Thoracic aorta (tissue), 2 donors: ENCODE data around the gene OMP. TPM values are rescaled to one million over a fixed set of nuclear protein-coding genes. Genes with fewer than 3 reads are reported as not detected.

ENCODE experiments used
- ATAC-seq: fragments of 150-250 bp; one replicate; pipeline ENCODE4 v1.8.0; 2017; ENCODE audit warnings: low read depth; ENCODE audit not compliant: insufficient number of reproducible peaks, low FRiP score
- DNase-seq: peaks from one replicate; pipeline ENCODE4 v3.0.0-alpha.2; 2020; ENCODE audit warnings: low spot score
- H3K27ac ChIP-seq, 2 donors: fragments of 200-600 bp; sonication (generic); 1 replicate in 1 of 2; 2 replicates in 1 of 2; pipeline ENCODE4 v1.5.1; 2016; ENCODE audit warnings: mild to moderate bottlenecking in 2 of 2, moderate library complexity in 2 of 2
- H3K27me3 ChIP-seq: fragments of 200-600 bp; sonication (generic); replicated peaks from 2 replicates; pipeline ENCODE4 v1.6.0; 2016; ENCODE audit warnings: mild to moderate bottlenecking; ENCODE audit not compliant: insufficient read depth
- H3K36me3 ChIP-seq: fragments of 200-600 bp; sonication (generic); one replicate; pipeline ENCODE4 v1.5.1; 2016
- H3K4me1 ChIP-seq, 2 donors: fragments of 200-600 bp; sonication (generic); 1 replicate in 1 of 2; 2 replicates in 1 of 2; pipeline versions ENCODE4 v1.5.1 to v1.6.0; 2016; ENCODE audit warnings: low read depth in 2 of 2, mild to moderate bottlenecking in 1 of 2; ENCODE audit not compliant: control insufficient read depth in 1 of 2
- H3K4me3 ChIP-seq: fragments of 200-600 bp; sonication (generic); 2 replicates; pipeline ENCODE4 v1.5.1; 2016; ENCODE audit warnings: mild to moderate bottlenecking
- H3K9me3 ChIP-seq: fragments of 200-600 bp; sonication (generic); 2 replicates; pipeline ENCODE4 v1.5.1; 2016
- CTCF ChIP-seq: fragments of 200-600 bp; sonication (generic); IDR thresholded peaks from one replicate; pipeline ENCODE4 v1.5.1; 2019; ENCODE audit warnings: antibody characterized with exemption
- total RNA-seq, 2 donors: library from RNA; depleted of rRNA; stranded (reverse); fragments of >200 nt; gene quantifications; one replicate each; pipeline versions ENCODE4 v1.1.0 to v1.2.3, GENCODE V29; 2016

The OMP gene
- total RNA-seq, 2 donors from 2014 or later: not detected

- Histone ChIP-seq H3K27ac (no peak overlapping the region), H3K4me1 (no peaks in the 10 kb centered on the region), H3K27me3 (no peaks in the 10 kb centered on the region), H3K4me3 (no peak overlapping the region), H3K9me3 (no peaks in the 10 kb centered on the region), H3K36me3 (no peaks in the 10 kb centered on the region)
- DNase-seq: no peak
- TF ChIP-seq CTCF: no peak
- ATAC-seq: no peak
Measured at GRCh38 chr11:77137421-77137820, 34.8 kb downstream of the OMP start.

DNA sequence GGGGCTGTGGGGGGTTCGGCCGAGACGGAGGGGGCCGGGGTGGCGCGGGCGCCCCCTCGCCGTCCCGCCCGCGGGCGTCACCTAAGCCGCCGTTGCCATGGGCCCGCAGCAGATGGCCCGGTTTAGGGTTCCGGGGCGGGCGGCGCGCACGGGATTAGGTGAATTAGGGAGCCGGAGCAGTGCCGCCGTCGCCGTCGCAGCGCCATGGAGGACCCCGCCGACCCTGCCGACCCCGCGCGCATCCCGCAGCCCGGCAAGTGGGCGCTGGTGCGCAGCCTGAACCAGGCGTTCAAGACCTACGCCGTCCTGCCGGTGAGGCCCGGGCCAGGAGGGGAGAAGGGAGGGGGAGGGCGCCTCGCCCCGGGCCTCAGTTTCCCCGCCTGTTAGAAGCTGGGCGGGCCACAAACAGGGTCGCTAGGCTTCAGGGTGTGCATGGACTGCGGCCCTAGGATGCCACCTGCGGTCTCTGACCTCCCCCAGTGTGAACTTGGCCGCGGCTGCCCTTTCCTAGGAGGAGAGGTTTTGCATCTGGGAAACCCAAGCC is 35.5 kb downstream of the OMP start:
- H3K9me3 ChIP-seq: no peaks in the 10 kb centered on the region
- no peak for TF ChIP-seq CTCF
- no peaks in the 10 kb centered on the region for H3K4me1 ChIP-seq
- H3K36me3 ChIP-seq: no peaks in the 10 kb centered on the region
- no peak for DNase-seq
- ATAC-seq: no peak
- no peaks in the 10 kb centered on the region for H3K27me3 ChIP-seq
- H3K4me3 ChIP-seq: no peak overlapping the region
- H3K27ac ChIP-seq: no peak overlapping the region

GRCh38 chr11:77139201-77139600 is 36.6 kb downstream of the OMP start:
- H3K9me3 ChIP-seq: no peaks in the 10 kb centered on the region
- no peak for DNase-seq
- H3K36me3 ChIP-seq: no peaks in the 10 kb centered on the region
- H3K27me3 ChIP-seq: no peaks in the 10 kb centered on the region
- no peak overlapping the region for H3K27ac ChIP-seq
- no peak overlapping the region for H3K4me3 ChIP-seq
- no peak for ATAC-seq
- H3K4me1 ChIP-seq: no peaks in the 10 kb centered on the region
- TF ChIP-seq CTCF: no peak

GRCh38 chr11:77140231-77140851 is 37.7 kb downstream of the OMP start:
- no peak for TF ChIP-seq CTCF
- DNase-seq (no peak), ATAC-seq (no peak)
- H3K4me1 ChIP-seq: no peaks in the 10 kb centered on the region
- H3K27me3 ChIP-seq: no peaks in the 10 kb centered on the region
- no peak overlapping the region for H3K27ac ChIP-seq
- no peaks in the 10 kb centered on the region for H3K9me3 ChIP-seq
- no peaks in the 10 kb centered on the region for H3K36me3 ChIP-seq
- no peak overlapping the region for H3K4me3 ChIP-seq

- no peak for ATAC-seq
- H3K27ac ChIP-seq: no peak overlapping the region
Measured at GRCh38 chr11:77141034-77141433, 38.4 kb downstream of the OMP start.

More at GRCh38 chr11:77141034-77141433, 38.4 kb downstream of the OMP start:
- H3K36me3 ChIP-seq: no peaks in the 10 kb centered on the region
- no peak overlapping the region for H3K4me3 ChIP-seq
- DNase-seq: no peak
- TF ChIP-seq CTCF: no peak
- H3K9me3 ChIP-seq: no peaks in the 10 kb centered on the region
- no peaks in the 10 kb centered on the region for H3K27me3 ChIP-seq
- H3K4me1 ChIP-seq: no peaks in the 10 kb centered on the region
